Bronchial epithelial cell (primary cell): Measurements from ENCODE around the gene KCTD20. TPM values are rescaled to one million over a fixed set of nuclear protein-coding genes. Genes with fewer than 3 reads are reported as not detected.

Source experiments
- DNase-seq: peaks from one replicate; pipeline ENCODE4 v3.0.0-alpha.2; 2010; ENCODE audit warnings: low read depth
- FAIRE-seq: peaks from 2 replicates; lab custom pipeline; 2011; peaks lifted over from hg19 to GRCh38; lab: Jason Lieb, UNC
- H3K27me3 ChIP-seq: 2 replicates; pipeline ENCODE4 v1.5.1; 2011; ENCODE audit warnings: low read length; ENCODE audit not compliant: control insufficient read depth, insufficient read depth
- H3K36me3 ChIP-seq: 2 replicates; pipeline ENCODE4 v1.5.1; 2011; ENCODE audit warnings: low read length; ENCODE audit not compliant: control insufficient read depth, insufficient read depth
- H3K4me3 ChIP-seq: 2 replicates; pipeline ENCODE4 v1.5.1; 2011; ENCODE audit warnings: mild to moderate bottlenecking, low read depth, low read length, control low read depth
- CTCF ChIP-seq: IDR thresholded peaks from 2 replicates; pipeline ENCODE4 v1.5.1; 2011; ENCODE audit warnings: mild to moderate bottlenecking, moderate library complexity, low read length, control low read depth, inconsistent platforms; ENCODE audit not compliant: insufficient read depth, severe bottlenecking
- total RNA-seq: library from RNA; depleted of rRNA; stranded (reverse); fragments of >200 nt; gene quantifications from 2 replicates; pipeline ENCODE4 v1.2.1, GENCODE V29; 2014

Gene KCTD20
- total RNA-seq, 1 donor from 2014 or later: 26.6 TPM

DNA sequence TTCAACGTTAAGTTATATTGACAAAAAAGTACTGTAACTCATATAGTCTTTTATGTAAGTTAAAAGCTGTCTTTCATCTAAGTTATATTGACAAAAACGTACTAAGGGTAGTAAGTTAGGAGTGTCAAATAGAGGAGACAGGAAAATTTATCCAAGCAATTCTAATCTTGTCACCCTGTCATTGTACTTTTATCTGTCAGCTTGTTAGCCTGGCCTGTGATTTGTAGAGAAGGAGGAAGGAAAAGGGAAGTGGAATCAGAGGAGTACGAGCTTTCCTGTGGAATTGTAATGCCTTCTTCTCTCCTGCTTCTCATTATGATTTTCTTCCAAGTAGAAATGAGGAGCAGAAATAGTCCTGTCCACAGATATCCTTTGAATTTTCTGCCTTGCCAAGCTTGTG, 18.8 kb downstream of the KCTD20 start:
- Histone ChIP-seq H3K36me3 (peaks cover 1% of the 10 kb centered on the region), H3K4me3 (no peak overlapping the region), H3K27me3 (no peaks in the 10 kb centered on the region)
- FAIRE-seq (no peak), DNase-seq (no peak)
- no peak for TF ChIP-seq CTCF

GRCh38 chr6:36463676-36464075, 20.9 kb downstream of the KCTD20 start:
- Histone ChIP-seq H3K4me3 (no peak overlapping the region), H3K27me3 (no peaks in the 10 kb centered on the region), H3K36me3 (peaks cover 1% of the 10 kb centered on the region)
- DNase-seq (no peak), FAIRE-seq (no peak)
- TF ChIP-seq CTCF: no peak

DNA sequence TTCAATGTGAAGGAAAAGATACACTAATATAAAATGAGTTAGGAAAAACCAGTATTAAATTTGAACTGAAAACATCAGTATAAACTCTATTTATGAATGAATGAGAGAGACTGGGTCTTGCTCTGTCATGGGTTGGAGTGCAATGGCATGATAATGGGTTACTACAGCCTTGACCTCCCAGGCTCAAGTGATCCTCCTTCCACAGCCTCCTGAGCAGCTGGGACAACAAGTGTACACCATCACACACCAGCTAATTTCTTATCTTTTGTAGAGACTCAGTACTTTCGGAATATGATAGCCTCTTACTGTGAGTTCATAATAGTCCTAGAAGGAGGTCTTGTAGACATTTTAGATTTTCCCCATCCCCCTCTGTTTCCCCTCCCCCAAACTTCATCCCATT, 21.4 kb downstream of the KCTD20 start:
- Histone ChIP-seq H3K27me3 (no peaks in the 10 kb centered on the region), H3K36me3 (peaks cover 1% of the 10 kb centered on the region), H3K4me3 (no peak overlapping the region)
- no peak for DNase-seq
- FAIRE-seq: no peak
- no peak for TF ChIP-seq CTCF

- DNase-seq (no peak), FAIRE-seq (no peak)
- TF ChIP-seq CTCF: no peak
Measured at GRCh38 chr6:36467625-36468024, 24.8 kb downstream of the KCTD20 start.

DNA sequence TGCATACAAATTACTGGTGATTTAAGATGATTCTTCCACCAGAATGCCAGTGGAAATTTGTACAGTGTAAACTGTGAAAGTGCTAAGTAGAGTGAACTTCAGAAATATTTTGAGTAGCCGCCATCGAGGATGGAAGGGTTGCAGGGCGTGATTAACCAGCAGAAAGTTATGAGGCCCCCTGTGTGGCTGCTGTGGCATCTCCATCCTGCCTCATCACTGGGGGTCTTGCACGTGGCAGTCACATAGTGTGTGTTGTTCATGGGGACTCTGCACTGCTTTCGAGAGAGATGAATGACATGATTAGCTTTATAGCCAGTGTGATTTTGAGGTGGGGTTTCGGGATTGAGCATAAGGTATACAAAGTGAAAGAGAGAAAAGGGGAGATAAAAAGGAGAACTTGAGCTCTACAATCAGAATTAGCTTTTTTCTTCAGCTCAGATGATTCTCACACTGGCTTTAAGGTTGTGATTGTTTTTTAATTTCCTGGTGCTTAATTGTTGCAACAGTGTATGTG, 26.4 kb downstream of the KCTD20 start:
- H3K27me3 ChIP-seq: no peaks in the 10 kb centered on the region
- no peak overlapping the region for H3K4me3 ChIP-seq
- peaks cover under 1% of the 10 kb centered on the region for H3K36me3 ChIP-seq
- no peak for DNase-seq
- TF ChIP-seq CTCF: no peak
- FAIRE-seq: no peak

More at GRCh38 chr6:36467625-36468024, 24.8 kb downstream of the KCTD20 start:
- no peaks in the 10 kb centered on the region for H3K27me3 ChIP-seq
- H3K4me3 ChIP-seq: no peak overlapping the region
- peaks cover 1% of the 10 kb centered on the region for H3K36me3 ChIP-seq

DNA sequence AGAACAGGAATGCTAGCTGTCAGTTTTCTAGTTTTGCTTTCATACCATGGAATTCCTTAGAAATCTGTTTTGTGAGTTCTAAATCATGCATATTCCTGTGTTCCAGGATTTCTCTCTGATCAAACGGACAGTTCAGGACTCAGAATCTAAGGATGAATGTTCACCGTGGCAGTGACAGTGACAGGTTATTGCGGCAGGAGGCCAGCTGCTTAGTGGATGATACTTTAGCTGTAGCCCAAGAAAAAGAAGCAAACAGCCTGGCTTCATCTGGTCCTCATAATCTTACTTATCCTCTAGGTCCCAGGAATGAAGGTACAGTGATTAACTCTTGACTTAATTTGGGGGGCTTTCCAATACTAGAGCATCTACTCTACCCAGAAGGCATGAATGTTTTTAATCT, 27.1 kb downstream of the KCTD20 start:
- TF ChIP-seq CTCF: no peak
- Histone ChIP-seq H3K27me3 (no peaks in the 10 kb centered on the region), H3K36me3 (no peaks in the 10 kb centered on the region), H3K4me3 (no peak overlapping the region)
- DNase-seq (no peak), FAIRE-seq (no peak)
